NOMO-1 treated with DMSO at 0.1 percent for 48 hours (cell line): ENCODE data around the gene DUXB.

ENCODE experiments used
- DNase-seq: peaks from one replicate; lab custom pipeline; 2025; ENCODE audit not compliant: unreplicated experiment; lab: John Stamatoyannopoulos, UW

The DUXB gene, protein sequence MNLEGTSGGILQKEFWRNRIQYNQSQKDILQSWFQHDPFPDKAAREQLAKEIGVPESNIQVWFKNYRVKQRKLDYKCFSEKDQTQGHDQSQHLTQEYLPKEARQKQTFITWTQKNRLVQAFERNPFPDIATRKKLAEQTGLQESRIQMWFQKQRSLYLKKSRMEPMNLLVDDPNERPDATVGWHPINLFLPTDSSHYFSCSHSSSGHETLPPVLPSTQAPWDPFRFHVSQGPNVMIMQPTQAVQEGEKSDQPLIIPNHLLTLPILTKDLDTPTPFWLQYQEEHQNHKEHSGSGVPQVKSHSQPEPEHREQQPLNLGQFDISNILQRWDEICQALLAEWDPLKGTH

DNA sequence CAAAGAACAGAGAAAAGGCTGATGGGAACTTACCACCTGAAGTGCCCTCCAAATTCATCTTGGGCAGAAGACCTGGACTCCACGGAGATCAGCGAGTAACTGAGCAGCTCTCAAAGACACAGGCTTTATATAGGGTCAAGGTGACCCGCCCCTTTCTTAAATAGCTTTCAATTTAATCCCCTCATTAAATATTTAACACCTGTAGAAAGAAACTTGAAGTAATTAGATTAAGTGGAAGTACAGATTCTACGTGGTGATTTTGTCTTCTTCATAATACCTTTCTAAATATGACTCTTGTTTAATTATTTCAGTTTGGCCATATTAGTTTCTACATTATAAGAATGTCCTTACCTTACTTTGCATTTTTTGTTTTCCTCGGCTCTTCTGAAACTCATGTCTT lies at the start of gene DUXB:
Gene DUXB (minus strand): TSS at position 101 of the 400 bp plus-strand sequence. CDS start 43 bp downstream, at position 58.
- DNase-seq: no peak

DNA sequence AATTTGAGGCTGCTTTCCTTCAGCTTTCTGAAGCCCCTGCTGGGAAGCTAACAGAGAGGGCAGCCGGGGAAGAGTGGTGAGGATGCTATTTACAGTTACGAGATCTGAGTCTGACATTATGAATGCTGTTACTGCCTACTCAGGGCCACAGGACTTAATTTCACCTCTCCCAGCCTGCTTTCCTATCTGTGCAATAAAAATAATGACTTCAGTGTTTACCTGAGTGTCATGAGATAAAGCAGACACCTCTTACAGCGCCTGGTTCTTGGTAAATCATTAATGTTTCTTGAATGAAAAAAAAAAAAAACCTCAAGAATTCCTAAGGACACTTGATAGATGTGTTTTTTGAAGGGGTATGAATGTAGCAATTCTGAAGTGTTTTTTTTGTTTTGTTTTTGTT lies 49.3 kb upstream of the DUXB start:
- DNase-seq: no peak

DNA sequence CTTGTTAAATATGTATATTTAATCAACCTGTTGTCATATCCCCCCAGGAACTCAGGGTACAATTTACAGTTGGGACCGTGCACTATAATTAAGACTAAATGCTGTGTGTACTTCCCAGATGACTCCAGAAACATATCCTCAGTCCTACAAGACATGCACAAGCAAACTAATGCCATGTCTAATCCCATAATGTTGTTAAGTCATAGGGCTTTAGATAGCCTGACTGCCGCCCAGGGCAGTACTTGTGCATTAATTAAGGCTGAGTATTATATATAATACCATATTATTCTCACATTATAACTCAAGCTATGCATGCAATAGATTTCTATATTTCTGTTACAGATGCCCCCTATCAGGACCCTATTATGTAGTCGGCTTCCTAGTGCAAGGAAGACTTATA lies 45.1 kb upstream of the DUXB start:
- no peak for DNase-seq

DNA sequence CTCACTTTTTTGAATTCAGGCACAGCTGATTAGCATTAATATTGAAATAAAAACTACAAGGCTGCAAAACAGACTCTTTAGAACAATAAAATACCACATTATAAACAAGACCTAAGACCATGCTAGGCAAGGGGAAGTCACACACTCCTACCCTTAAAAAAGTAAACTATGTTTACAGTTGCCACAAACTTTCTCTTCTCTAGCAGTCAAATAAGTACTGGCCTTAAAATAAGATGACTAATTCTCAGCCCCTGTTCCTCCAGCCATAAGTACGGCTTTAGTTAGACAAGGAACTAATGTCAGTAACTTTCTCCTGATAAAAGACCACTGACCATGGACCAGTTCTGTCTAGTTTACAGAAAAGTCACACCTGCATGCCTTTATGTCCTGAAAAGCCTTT lies 44.6 kb upstream of the DUXB start:
- no peak for DNase-seq

DNA sequence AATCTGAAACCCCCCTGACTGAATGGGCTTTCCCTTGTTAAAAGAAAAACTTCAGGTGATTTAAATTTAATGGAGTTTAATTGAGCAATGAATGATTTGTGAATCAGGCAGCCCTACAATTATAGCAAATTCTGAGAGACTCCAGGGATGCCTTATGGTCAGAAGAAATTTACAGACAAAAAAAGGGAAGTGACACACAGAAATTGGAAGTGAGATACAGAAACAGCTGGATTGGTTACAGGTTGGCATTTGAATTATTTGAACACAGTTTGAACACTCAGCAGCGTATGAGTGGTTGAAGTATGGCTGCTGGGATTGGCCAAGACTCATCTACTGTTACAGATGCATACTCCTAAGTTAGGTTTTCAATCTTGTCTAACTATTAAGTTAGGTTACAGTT lies 44.0 kb upstream of the DUXB start:
- DNase-seq: peak; percentile 65

DNA sequence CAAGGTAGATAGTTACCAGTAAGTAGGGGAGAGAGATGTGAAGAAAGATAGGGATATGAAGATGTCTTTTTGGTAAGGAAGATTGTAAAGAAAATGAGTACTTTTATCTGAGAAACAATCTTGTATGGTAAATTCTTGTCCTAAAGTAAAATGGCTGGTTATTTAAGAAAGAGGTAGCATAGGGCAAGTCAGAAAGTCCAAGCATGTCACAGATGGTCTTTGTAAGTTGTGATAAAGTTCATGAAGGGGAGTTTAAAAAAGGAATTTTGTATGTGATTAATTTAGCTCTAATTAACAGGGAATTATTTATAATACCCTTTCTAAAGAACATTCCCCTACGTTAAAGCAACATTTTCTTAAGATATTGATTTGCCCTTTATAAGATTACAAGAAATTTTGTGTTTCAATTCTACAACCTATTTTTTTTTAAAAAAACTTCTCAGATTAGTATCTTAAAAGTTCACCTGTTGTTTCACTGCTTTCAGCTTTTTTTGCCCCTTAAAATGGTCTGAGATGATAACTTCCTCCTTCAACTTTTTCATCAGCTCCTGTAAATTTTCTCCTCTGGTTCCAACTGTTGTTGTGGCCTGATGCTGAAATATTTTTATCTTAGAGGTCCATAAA lies 41.3 kb upstream of the DUXB start:
- DNase-seq: no peak

DNA sequence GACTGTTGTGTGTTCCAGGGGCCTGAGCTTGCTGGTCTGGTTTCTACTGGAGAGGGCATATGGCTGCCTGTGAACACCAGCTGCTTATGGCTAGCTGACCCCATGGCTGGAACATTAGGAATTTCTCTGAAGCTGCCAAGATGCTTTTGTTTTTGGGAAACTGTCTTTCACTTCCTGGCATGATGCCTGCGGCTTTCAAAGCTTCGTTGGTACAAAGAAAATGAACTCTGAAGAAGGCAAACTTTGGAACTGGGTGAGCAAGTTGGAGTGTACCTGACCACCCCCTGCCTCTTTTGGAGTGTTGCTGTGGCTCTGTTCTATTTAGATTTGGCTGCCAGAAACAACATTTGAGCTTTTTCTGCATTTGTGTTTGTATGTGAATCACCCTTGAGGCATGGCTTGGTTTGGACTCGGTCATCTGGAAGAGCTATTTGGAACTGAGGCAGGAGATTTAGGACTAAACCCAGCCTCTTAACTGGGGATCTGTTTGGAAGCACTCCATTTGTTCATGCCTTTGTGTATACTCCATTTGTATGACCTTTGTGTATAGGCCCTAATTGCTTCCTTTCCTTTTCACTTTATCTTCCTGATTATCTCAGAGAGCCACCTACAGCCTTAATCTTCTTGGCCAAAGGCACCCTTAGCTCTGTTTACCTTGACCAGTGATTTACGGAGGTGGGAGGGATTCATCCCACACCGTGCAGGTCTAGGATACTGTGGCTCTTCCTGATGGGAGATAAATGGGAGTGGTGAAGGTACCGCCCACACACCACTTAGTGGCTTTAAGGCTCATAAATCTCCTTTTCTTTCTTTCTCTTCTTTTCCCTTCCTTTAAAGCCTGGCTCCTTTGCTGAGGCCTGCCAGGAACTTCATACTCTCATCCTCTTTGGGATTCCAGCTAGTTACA lies 32.3 kb upstream of the DUXB start:
- DNase-seq: no peak

DNA sequence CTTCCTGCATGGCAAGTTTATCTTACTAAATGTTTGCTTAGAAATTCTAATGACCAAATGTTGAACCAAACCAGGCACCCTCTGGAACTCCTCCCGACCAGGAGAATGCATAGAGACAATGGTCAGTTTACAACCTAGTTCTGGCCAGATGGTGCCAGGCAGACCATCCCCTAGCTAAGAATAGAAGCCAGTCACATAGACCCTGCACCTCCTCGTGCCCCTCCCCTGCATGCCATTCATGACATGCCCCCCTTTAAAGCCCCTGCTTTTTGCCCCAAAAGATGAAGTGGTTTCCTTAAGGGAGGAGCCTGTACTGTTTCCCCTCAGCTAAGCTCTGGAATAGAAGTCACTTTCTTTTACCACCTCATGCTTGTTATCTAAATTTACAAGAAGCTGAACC lies 31.6 kb upstream of the DUXB start:
- DNase-seq: no peak

DNA sequence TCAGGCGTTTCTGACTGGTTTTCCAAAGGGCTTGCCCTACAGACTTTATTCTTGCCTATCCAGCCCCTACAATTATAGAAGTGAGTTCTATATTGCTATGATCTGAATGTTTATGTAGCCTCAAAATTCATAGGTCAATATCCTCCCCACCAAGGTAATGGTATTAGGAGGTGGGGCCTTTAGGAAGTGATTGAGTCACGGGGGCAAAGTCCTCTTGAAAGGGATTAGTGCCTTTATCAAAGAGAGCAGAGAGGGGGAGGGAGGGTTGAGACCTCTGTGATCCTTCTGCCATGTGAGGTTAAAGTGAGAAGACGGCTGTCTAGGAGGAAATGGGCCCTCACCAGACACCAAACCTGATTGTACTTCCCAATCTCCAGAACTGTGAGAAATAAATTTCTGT lies 26.0 kb upstream of the DUXB start:
- no peak for DNase-seq

DNA sequence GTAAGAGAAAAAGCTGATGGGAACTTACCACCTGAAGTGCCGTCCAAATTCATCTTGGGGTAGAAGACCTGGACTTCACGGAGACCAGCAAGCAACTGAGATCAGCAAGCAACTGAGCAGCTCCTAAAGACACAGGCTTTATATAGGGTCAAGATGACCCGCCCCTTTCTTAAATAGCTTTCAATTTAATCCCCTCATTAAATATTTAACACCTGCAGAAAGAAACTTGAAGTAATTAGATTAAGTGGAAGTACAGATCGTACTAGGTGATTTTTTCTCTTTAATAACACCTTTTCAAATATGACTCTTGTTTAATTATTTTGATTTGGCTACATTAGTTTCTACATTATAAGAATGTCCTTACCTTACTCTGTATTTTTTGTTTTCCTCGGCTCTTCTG lies 25.1 kb upstream of the DUXB start, which contains the start of gene CPHXL:
Gene CPHXL (minus strand): TSS at position 101 of the 400 bp plus-strand sequence. CDS start 48 bp downstream, at position 53.
- DNase-seq: no peak

DNA sequence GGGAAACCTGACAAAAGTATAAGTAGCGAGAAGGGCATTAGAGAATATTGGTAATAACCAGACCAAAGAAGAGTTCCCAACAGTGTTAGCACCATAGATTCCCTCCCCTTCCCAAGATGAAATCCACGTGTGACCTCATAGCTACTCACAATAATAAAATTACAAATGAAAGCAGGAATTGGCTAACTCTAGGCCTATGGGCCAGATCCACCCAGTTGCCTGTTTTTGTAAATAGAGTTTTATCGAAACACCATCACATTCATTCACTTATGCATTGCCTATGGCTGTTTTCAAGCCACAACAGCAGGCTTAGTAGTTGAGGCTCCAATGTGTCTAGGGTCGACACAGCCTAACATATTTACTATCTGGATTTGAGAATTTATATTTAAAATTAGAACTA lies 17.2 kb upstream of the DUXB start:
- no peak for DNase-seq

DNA sequence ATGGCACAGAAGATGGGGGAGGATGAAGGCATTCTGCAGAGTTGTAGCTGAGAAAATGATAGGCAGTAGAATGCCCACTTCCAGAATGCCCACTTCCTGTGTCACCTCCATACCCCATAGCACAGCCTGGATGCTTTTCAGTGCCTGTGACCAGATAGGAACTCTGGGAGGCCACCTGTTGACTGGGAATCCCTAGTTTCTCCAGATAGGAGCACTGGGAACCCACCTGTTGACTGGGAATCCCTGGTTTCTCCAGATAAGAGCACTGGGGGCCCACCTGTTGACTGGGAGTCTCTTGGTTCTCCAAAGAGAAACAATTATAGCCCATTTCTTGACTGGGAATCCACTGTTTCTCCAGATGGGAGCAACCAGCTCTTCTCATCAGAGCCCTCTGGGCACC lies 13.4 kb upstream of the DUXB start:
- no peak for DNase-seq

DNA sequence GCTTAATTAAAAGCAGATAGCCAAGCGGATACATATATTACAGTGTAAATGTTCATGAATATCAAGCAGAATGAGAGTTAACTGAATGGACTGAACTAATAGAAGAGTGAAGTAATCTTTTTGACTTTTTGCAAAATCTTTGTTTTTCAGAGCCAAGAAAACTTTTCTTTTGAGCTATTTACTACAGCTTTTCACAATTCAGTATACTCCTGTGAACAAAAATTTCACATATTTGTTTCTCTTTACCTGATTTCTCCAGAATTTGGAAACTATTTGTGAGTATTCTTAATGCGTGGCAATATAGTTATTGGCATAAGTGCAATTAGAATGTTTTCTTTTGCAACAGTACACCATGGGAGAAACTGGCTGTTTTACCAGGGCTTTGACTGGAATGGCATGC lies 9.1 kb upstream of the DUXB start:
- DNase-seq: no peak

DNA sequence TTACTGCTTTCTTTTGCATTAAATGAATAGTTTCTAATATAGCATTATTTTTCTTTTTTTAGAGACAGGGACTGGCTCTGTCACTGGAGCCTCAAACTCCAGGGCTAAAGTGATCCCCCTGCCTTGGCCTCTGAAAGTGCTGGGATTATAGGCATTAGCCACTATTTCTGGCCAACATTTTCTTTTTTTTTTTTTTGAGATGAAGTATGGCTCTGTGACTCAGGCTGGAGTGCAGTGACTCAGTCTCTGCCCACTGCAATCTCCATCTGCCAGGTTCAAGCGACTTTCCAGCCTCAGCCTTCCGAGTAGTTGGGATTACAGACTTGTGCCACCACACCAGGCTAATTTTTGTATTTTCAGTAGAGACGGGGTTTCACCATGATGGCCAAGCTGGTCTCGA lies 2.0 kb upstream of the DUXB start:
- no peak for DNase-seq

DNA sequence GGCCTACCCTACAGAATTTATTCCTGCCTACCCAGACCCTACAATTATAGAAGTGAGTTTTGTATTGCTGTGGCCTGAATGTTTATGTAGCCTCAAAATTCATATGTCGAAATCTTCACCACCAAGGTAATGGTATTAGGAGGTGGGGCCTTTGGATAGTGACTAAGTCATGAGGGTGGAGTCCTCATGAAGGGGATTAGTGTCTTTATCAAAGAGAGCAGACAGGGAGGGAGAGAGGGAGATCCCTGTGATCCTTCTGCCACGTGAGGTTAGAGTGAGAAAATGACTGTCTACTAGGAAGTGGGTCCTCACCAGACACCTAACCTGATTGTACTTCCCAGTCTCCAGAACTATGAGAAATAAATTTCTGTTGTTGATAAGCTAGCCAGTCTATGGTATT lies 981 bp upstream of the DUXB start:
- no peak for DNase-seq

DNA sequence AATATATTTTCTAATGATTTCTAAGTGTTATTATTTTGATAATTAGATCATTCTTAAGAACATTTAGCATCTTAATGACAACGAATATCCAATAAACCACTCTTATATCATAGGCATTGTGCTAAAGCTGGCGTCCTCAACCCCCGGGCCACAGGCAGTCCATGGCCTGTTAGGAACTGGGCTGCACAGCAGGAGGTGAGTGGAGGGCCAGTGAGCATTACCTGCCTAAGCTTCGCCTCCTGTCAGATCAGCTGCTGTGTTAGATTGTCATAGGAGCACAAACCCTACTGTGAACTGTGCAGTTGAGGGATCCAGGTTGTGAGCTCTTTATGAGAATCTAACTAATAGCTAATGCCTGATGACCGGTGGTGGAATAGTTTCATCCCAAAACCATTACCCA lies 3.7 kb downstream of the DUXB start:
- DNase-seq: no peak

DNA sequence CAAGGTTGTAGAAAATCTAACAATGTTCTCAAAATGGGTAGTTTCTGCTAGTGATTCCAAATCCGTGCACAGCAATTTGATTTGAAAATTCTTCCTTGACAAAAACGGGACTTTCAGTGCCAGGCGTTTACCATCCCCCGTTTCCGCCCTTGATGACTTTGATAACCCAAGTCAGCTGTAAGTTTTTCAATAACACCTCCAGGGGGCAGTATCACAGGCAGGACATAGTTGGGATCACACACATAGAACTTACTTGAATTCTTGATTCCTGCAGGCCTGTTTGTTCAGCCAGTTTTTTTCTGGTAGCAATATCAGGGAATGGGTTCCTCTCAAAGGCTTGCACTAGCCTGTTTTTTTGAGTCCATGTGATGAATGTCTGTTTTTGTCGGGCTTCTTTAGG lies 5.6 kb downstream of the DUXB start:
- no peak for DNase-seq

DNA sequence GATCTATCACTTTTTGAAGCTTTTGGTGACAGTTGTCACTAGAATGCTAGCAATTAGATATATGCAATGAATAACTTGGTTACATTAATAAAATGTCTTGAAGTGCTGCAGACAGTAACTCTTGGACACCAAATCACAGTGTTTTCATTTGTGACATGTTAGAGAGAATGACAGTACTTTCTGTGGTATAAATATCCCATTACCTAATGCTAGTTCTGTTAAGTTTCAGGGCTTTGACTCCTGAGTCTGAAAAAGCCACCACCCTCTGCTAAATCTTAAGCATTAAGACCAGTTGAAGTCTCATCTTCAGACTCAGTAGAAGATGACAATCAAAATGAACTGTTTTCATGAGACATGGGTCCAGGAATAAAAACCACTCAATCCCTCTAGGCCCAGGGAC lies 13.9 kb downstream of the DUXB start:
- DNase-seq: no peak

DNA sequence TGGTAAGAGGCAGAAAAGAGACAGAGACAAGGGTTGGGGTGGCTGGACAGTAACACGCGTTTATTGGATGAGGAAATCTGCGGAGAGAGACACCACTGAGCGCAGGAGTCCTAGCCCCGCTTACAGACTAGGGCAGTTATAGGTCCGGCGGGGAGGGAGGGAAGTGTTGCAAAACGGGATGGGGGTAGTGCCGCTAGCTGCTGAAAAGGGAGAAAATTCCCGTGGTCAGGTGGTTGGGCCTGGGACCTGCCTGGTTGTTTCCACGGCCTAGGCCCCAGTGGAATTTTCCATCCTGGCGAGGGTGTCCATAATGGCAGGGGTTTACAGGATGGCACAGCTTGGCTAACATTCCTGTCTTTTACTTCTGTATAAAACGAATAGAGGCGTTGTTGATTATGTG lies 19.0 kb downstream of the DUXB start:
- DNase-seq: no peak

DNA sequence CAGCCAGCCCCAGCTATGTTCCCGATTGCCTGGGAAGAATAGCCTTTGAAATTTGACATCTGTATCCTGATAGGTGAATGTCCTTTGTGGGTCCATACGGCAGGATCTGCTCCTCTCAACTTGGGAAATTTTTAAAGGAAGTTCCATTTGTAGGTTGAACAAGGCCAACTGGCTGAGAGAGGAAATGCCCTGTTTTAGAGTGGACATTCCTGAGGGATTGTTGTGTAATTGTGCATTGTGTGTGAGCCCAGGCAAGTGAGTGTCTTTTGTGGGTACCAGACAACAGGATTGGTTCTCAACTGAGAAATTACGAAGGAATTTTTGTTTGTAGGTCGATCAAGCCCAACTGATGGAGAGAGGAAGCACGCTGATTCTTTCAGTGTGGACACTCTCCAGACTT lies 21.9 kb downstream of the DUXB start:
- DNase-seq: no peak

DNA sequence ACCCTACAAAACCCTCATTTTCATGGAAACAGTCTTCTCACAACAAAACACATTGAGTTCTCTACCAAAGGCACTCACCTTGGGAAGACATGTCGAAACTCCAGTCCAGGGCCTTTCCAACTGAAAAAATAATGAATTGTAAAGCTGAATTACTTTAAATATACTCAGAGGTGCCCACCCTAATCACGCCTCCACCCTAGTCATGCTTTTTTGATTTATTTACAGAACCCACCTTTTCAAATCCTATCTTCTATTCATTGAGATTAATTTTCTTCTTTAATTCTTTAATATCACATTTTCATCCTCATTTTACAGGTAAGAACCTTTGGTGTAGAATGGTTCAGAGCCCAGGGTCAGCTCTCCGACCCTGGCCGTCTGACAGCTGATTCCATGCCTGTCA lies 24.4 kb downstream of the DUXB start, which contains the start of gene CPHXL2:
Gene CPHXL2 (minus strand): TSS at position 101 of the 400 bp plus-strand sequence. CDS start 10 bp downstream, at position 91.
- DNase-seq: no peak

DNA sequence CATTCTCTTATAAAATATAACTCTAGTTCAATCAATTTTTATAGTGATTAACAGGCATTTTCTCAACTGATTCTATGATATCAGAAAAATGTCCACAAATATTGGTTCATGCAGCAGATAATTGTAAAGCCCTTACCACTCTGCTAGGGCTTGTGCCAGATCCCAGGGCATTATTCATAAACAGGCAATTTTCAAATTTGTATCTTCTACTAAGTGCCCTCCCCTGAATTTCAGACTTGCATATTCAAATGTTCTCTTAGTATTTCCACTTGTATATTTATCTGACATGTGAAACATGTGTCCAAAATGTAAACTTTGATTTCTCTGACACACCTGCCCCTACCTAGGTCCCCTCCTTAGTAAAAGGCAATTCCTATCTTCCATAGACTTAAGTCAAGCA lies 33.8 kb downstream of the DUXB start:
- DNase-seq: no peak
